ENCODE data around the gene KANTR. TPM values are rescaled to one million over a fixed set of nuclear protein-coding genes. Genes with fewer than 3 reads are reported as not detected.
"Not testable (repeated sequence)": the region's sequence is repeated elsewhere in the genome, so short reads cannot be mapped to it uniquely, and the experiment has no call there.

The KANTR gene
- total RNA-seq, 2 experiments from 2014 or later, result 7.5 to 9.2 TPM

- Mint-ChIP-seq H3K36me3 (ENCODE audit: low read depth) (peaks cover 3% of the 10 kb centered on the region), H3K4me3 (no peak overlapping the region), H3K4me1 (ENCODE audit: low read depth) (no peaks in the 10 kb centered on the region), H3K27me3 (ENCODE audit: low read depth) (no peaks in the 10 kb centered on the region), H3K9me3 (no peaks in the 10 kb centered on the region), H3K27ac (no peak overlapping the region)
- intact Hi-C loops (cut with micrococcal nuclease), result no loop called here
- CTCF ChIA-PET, result no interaction called here
- no peak for DNase-seq
Measured at GRCh38 chrX:53160297-53160983, 66.5 kb downstream of the KANTR start.

GRCh38 chrX:53163436-53163835, 69.5 kb downstream of the KANTR start:
- Mint-ChIP-seq H3K9me3 (no peaks in the 10 kb centered on the region), H3K4me3 (no peak overlapping the region), H3K27ac (no peak overlapping the region), H3K27me3 (ENCODE audit: low read depth) (no peaks in the 10 kb centered on the region), H3K4me1 (ENCODE audit: low read depth) (no peaks in the 10 kb centered on the region), H3K36me3 (ENCODE audit: low read depth) (peaks cover 3% of the 10 kb centered on the region)
- no peak for DNase-seq
- intact Hi-C loops (cut with micrococcal nuclease), result no loop called here
- CTCF ChIA-PET, result no interaction called here

GRCh38 chrX:53164566-53164965, 70.6 kb downstream of the KANTR start:
- H3K27ac Mint-ChIP-seq; H3K27me3 Mint-ChIP-seq (ENCODE audit: low read depth); H3K36me3 Mint-ChIP-seq (ENCODE audit: low read depth); H3K4me3 Mint-ChIP-seq; H3K9me3 Mint-ChIP-seq; DNase-seq; H3K4me1 Mint-ChIP-seq (ENCODE audit: low read depth); intact Hi-C loops (cut with micrococcal nuclease): not testable (repeated sequence)
- CTCF ChIA-PET, result interaction anchor here (0.6 kb wide), 1 partner anchor 309 kb away, joined by 3 read pairs; no protein-coding TSS in a partner anchor

GRCh38 chrX:53166103-53166502, 72.2 kb downstream of the KANTR start:
- no peaks in the 10 kb centered on the region for H3K4me1 Mint-ChIP-seq (ENCODE audit: low read depth)
- intact Hi-C loops (cut with micrococcal nuclease), result no loop called here
- CTCF ChIA-PET, result no interaction called here
- H3K9me3 Mint-ChIP-seq, result no peaks in the 10 kb centered on the region
- DNase-seq, result no peak
- no peaks in the 10 kb centered on the region for H3K27me3 Mint-ChIP-seq (ENCODE audit: low read depth)
- peaks cover 3% of the 10 kb centered on the region for H3K36me3 Mint-ChIP-seq (ENCODE audit: low read depth)
- H3K4me3 Mint-ChIP-seq, result no peak overlapping the region
- H3K27ac Mint-ChIP-seq, result no peak overlapping the region

GRCh38 chrX:53171356-53171755, 77.4 kb downstream of the KANTR start:
- intact Hi-C loops (cut with micrococcal nuclease), result no loop called here
- Mint-ChIP-seq H3K27me3 (ENCODE audit: low read depth) (no peaks in the 10 kb centered on the region), H3K4me1 (ENCODE audit: low read depth) (no peaks in the 10 kb centered on the region), H3K27ac (no peak overlapping the region), H3K36me3 (ENCODE audit: low read depth) (peaks cover 3% of the 10 kb centered on the region), H3K4me3 (no peak overlapping the region), H3K9me3 (peaks cover 4% of the 10 kb centered on the region)
- DNase-seq, result no peak
- CTCF ChIA-PET, result no interaction called here

Other genes with a start within 250 kb of the KANTR start
- gene XAGE3, start 226.1 kb upstream of the KANTR start, total RNA-seq, result not detected
- 10 to 100 TPM; 12.6 to 13.5 TPM for gene FAM156B, start 196.8 kb upstream of the KANTR start, total RNA-seq
- gene FAM156A, start 135.6 kb upstream of the KANTR start, total RNA-seq, result 10 to 100 TPM; 17.9 to 19.7 TPM
- gene GPR173, start 45.4 kb upstream of the KANTR start, total RNA-seq, result under 1 TPM in 1 of 2 experiments, not detected in 1; 0.05 TPM
- gene TSPYL2, start 11.8 kb upstream of the KANTR start, total RNA-seq, result 10 to 100 TPM; 72.2 to 74.4 TPM
- 10 to 100 TPM; 67.4 to 68.2 TPM for gene KDM5C, start 131.1 kb downstream of the KANTR start, total RNA-seq
- gene IQSEC2, start 187.4 kb downstream of the KANTR start, total RNA-seq, result under 1 TPM; 0.20 to 0.48 TPM

Data from activated naive CD4-positive, alpha-beta T cell treated with anti-CD3 and anti-CD28 coated beads for 36 hours (primary cell).